Gastroesophageal sphincter (tissue), 4 donors: ENCODE results near the gene PAXIP1. TPM values are rescaled to one million over a fixed set of nuclear protein-coding genes. Genes with fewer than 3 reads are reported as not detected.

Source experiments
- ATAC-seq: fragments of 150-250 bp; one replicate; pipeline ENCODE4 v1.9.1; 2016; ENCODE audit warnings: mild to moderate bottlenecking, moderate library complexity
- H3K27ac ChIP-seq, 4 donors: fragments of 200-600 bp; sonication (generic) in 3 of 4; 1 replicate in 3 of 4; 2 replicates in 1 of 4; pipeline ENCODE4 v1.5.1; 2016 to 2019
- H3K27me3 ChIP-seq: fragments of 200-600 bp; sonication (generic); one replicate; pipeline ENCODE4 v1.5.1; 2019
- H3K36me3 ChIP-seq, 2 donors: fragments of 200-600 bp; sonication (generic); one replicate each; pipeline ENCODE4 v1.5.1; 2019; ENCODE audit warnings: control low read depth in 1 of 2
- H3K4me1 ChIP-seq, 3 donors: fragments of 200-600 bp; sonication (generic); 1 replicate in 2 of 3; 2 replicates in 1 of 3; pipeline ENCODE4 v1.5.1; 2016 to 2019; ENCODE audit warnings: control low read depth in 2 of 3
- H3K4me3 ChIP-seq, 2 donors: fragments of 200-600 bp; sonication (generic); one replicate each; pipeline ENCODE4 v1.5.1; 2019; ENCODE audit warnings: mild to moderate bottlenecking in 1 of 2, moderate library complexity in 1 of 2
- H3K9me3 ChIP-seq, 3 donors: fragments of 200-600 bp; sonication (generic); one replicate each; pipeline ENCODE4 v1.5.1; 2017 to 2019; ENCODE audit warnings: control low read depth in 2 of 3
- CTCF ChIP-seq, 4 experiments: fragments of 200-600 bp in 2 of 4; fragments of 450-650 bp in 2 of 4; sonication (generic) in 1 of 4; IDR thresholded peaks; one replicate each; pipeline ENCODE4 v1.5.1; 2017 to 2019; ENCODE audit warnings: antibody characterized with exemption in 4 of 4, mild to moderate bottlenecking in 2 of 4, moderate library complexity in 2 of 4
- EP300 ChIP-seq: sonication (generic); formaldehyde crosslinking; IDR thresholded peaks from one replicate; pipeline ENCODE4 v1.6.1; 2017; ENCODE audit warnings: antibody characterized with exemption, mild to moderate bottlenecking
- POLR2A ChIP-seq, 2 donors: fragments of 450-650 bp; IDR thresholded peaks; one replicate each; pipeline ENCODE4 v1.6.1; 2017; ENCODE audit warnings: antibody characterized with exemption in 2 of 2, mild to moderate bottlenecking in 2 of 2, moderate library complexity in 1 of 2
- POLR2AphosphoS5 ChIP-seq: sonication (generic); formaldehyde crosslinking; IDR thresholded peaks from one replicate; pipeline ENCODE4 v1.6.1; 2017; ENCODE audit warnings: antibody characterized with exemption
- whole genome bisulfite sequencing, 2 donors: methylation state at CpG; one replicate each; pipeline ENCODE4 v1.1.5; 2018; ENCODE audit warnings: low coverage in 1 of 2; 5-methylcytosine and 5-hydroxymethylcytosine counted together
- total RNA-seq, 4 donors: library from RNA; depleted of rRNA; stranded (reverse); fragments of >200 nt; gene quantifications; one replicate each; pipeline ENCODE4 v1.1.0, GENCODE V29; 2016

Gene PAXIP1
- total RNA-seq, 4 donors from 2014 or later, result 8.1 to 14.3 (median 10.6) TPM

- Histone ChIP-seq H3K9me3 (no peaks in the 10 kb centered on the region), H3K4me3 (no peak overlapping the region), H3K27ac (no peak overlapping the region), H3K36me3 (peaks cover 0 to 87% of the 10 kb centered on the region in 2 donors), H3K4me1 (no peaks in the 10 kb centered on the region), H3K27me3 (no peaks in the 10 kb centered on the region)
- ATAC-seq, result no peak
- TF ChIP-seq POLR2A (IDR thresholded peaks at IDR 0.05) (no peak), CTCF (IDR thresholded peaks at IDR 0.05) (no peak), EP300 (no peak), POLR2AphosphoS5 (no peak)
- 90 to 96% methylated on average over 3 of the region's 3 CpGs for WGBS, 2 donors
Measured at GRCh38 chr7:154967401-154967955, 35.4 kb downstream of the PAXIP1 start.

- H3K27me3 ChIP-seq, result no peaks in the 10 kb centered on the region
- H3K36me3 ChIP-seq, result peaks cover 0 to 97% of the 10 kb centered on the region in 2 donors
- H3K4me3 ChIP-seq, result no peak overlapping the region
- no peaks in the 10 kb centered on the region for H3K9me3 ChIP-seq
- no peak for ATAC-seq
- no peak for TF ChIP-seq POLR2AphosphoS5
- TF ChIP-seq CTCF (IDR thresholded peaks at IDR 0.05), result no peak
- no peak for TF ChIP-seq EP300
- TF ChIP-seq POLR2A (IDR thresholded peaks at IDR 0.05), result no peak
- 71 to 75% methylated on average over 1 to 2 of the region's 6 CpGs for WGBS, 2 donors
- H3K4me1 ChIP-seq, result no peaks in the 10 kb centered on the region
- no peak overlapping the region for H3K27ac ChIP-seq
Measured at GRCh38 chr7:154965014-154965413, 37.9 kb downstream of the PAXIP1 start.

- ATAC-seq, result no peak
- Histone ChIP-seq H3K4me3 (no peak overlapping the region), H3K4me1 (no peaks in the 10 kb centered on the region), H3K27me3 (no peaks in the 10 kb centered on the region), H3K36me3 (peaks cover 0 to 94% of the 10 kb centered on the region in 2 donors), H3K9me3 (no peaks in the 10 kb centered on the region), H3K27ac (no peak overlapping the region)
- TF ChIP-seq CTCF (IDR thresholded peaks at IDR 0.05), result no peak
- no peak for TF ChIP-seq POLR2A (IDR thresholded peaks at IDR 0.05)
- no peak for TF ChIP-seq POLR2AphosphoS5
- TF ChIP-seq EP300, result no peak
- WGBS, 2 donors, result 75 to 80% methylated on average over 7 to 8 of the region's 10 CpGs
Measured at GRCh38 chr7:154960063-154960790, 42.7 kb downstream of the PAXIP1 start.

GRCh38 chr7:154956427-154956826, 46.5 kb downstream of the PAXIP1 start:
- Histone ChIP-seq H3K27me3 (no peaks in the 10 kb centered on the region), H3K36me3 (peaks cover 0 to 93% of the 10 kb centered on the region in 2 donors), H3K4me1 (no peaks in the 10 kb centered on the region), H3K27ac (no peak overlapping the region), H3K9me3 (no peaks in the 10 kb centered on the region), H3K4me3 (no peak overlapping the region)
- TF ChIP-seq POLR2AphosphoS5, result no peak
- TF ChIP-seq CTCF (IDR thresholded peaks at IDR 0.05), result no peak
- TF ChIP-seq EP300, result no peak
- TF ChIP-seq POLR2A (IDR thresholded peaks at IDR 0.05), result no peak
- 88 to 91% methylated on average over 4 to 6 of the region's 6 CpGs for WGBS, 2 donors
- no peak for ATAC-seq
